GM12874 (cell line): ENCODE measurements around the gene HBQ1.

Experiments used
- CTCF ChIP-seq: IDR thresholded peaks from 2 replicates; pipeline ENCODE4 v1.5.1; 2011; ENCODE audit warnings: low read depth, mild to moderate bottlenecking, control low read depth, low read length, moderate library complexity; ENCODE audit not compliant: insufficient read depth

HBQ1 gene

GRCh38 chr16:228151-228851, 48.0 kb downstream of the HBQ1 start:
- no peak for TF ChIP-seq CTCF

- no peak for TF ChIP-seq CTCF
Measured at GRCh38 chr16:228852-229730, 48.8 kb downstream of the HBQ1 start, which contains the start of gene LUC7L. LUC7L (minus strand) TSS chr16:229449; CDS start chr16:229339, 110 bp downstream.

- TF ChIP-seq CTCF = no peak
Measured at GRCh38 chr16:229731-230281, 49.5 kb downstream of the HBQ1 start.
